Heart left ventricle (tissue), 13 donors: ENCODE measurements around the gene L3MBTL1.

Experiments used
- POLR2A ChIP-seq, 2 donors: fragments of 450-650 bp; IDR thresholded peaks; one replicate each; pipeline ENCODE4 v1.6.1; 2017; ENCODE audit warnings: antibody characterized with exemption in 2 of 2, mild to moderate bottlenecking in 2 of 2, moderate library complexity in 2 of 2
- TF ChIP-seq, protein P1 (sequence below), 12 donors: fragments of 200-600 bp; sonication (generic) in 4 of 12; IDR thresholded peaks; one replicate each; pipeline versions ENCODE4 v1.5.0 to v1.8.0; 2018 to 2022; ENCODE audit warnings: antibody characterized with exemption in 12 of 12, mild to moderate bottlenecking in 5 of 12
- donor health status: ischemic (EF 13 %, LVEDD 7.1; RV severe dilation, severe dysfunction).
- donor health status: DM: no; HTN: yes; CAD: no.
- donor health status: DM: no; HTN: no; CAD: no.
- donor health status: ischemic (EF 25% LVEDD 6.9; RV normal size, moderate dysfunction).
- donor health status: ischemic (EF 25% LVEDD 5.7; RV mildly dilated, moderate dysfunction).
- donor health status: ischemic (EF 35%, LVEDD 5.7; RV mildly dilated, moderate dysfunction).
- donor health status: nonischemic (EF 11% LVEDD 7.7; RV severe dilation, severe dysfunction).
- donor health status: DM: yes; HTN: yes; CAD: no.
- donor health status: PGD.
- donor health status: ischemic (EF 29% LVEDD 5.4; RV normal size, mild dysfunction).
- donor health status: nonischemic (EF 23%, LVEDD 6.1; RV moderate dilation, normal function).

DNA sequence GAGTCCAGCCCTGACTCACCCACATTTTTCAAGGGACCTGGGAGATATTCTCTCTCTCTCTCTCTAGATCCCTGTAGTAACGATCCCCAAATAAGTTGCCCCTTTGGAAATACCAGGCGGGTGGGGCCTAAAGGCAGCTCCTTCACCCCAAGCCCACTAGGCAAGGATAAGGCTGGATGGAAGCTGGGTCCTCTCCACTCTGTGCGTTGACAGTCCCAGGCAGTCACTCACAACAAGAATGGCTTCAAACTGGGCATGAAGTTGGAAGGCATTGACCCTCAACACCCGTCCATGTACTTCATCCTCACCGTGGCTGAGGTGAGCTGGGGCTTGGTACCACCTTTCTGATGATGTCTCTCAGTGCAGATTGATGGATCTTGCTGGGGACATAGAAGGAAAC, 21.6 kb downstream of the L3MBTL1 start:
- TF ChIP-seq, protein P1, sequence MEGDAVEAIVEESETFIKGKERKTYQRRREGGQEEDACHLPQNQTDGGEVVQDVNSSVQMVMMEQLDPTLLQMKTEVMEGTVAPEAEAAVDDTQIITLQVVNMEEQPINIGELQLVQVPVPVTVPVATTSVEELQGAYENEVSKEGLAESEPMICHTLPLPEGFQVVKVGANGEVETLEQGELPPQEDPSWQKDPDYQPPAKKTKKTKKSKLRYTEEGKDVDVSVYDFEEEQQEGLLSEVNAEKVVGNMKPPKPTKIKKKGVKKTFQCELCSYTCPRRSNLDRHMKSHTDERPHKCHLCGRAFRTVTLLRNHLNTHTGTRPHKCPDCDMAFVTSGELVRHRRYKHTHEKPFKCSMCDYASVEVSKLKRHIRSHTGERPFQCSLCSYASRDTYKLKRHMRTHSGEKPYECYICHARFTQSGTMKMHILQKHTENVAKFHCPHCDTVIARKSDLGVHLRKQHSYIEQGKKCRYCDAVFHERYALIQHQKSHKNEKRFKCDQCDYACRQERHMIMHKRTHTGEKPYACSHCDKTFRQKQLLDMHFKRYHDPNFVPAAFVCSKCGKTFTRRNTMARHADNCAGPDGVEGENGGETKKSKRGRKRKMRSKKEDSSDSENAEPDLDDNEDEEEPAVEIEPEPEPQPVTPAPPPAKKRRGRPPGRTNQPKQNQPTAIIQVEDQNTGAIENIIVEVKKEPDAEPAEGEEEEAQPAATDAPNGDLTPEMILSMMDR (IDR thresholded peaks at IDR 0.05) = no peak
- no peak for TF ChIP-seq POLR2A (IDR thresholded peaks at IDR 0.05)
